GM12874 (cell line): Measurements from ENCODE around the gene IGFL1.

Experiments used
- TF ChIP-seq, protein P1 (sequence below): IDR thresholded peaks from 2 replicates; pipeline ENCODE4 v1.5.1; 2011; ENCODE audit warnings: low read depth, mild to moderate bottlenecking, control low read depth, low read length, moderate library complexity; ENCODE audit not compliant: insufficient read depth

IGFL1 gene

DNA sequence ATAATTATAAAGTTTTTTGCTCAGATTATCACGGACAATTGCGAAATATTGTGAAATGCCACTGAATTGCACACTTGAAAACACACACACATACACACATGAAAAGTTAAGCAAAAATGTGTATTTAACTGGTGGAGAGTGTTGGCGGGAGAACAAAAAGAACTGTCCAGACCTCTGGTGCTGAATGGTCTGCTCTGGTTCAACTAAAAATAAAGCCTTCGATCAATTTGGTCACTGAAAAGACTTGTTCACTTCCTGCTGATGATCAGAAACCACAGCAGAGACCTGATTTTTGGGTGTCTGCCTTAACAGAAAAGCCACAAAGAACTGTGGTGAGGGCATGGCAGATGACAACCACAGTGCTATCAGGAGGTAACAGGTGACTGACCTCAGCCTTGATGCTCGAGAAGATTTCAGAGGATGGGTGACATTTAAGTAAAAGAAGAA, 4.0 kb upstream of the IGFL1 start:
- TF ChIP-seq, protein P1, sequence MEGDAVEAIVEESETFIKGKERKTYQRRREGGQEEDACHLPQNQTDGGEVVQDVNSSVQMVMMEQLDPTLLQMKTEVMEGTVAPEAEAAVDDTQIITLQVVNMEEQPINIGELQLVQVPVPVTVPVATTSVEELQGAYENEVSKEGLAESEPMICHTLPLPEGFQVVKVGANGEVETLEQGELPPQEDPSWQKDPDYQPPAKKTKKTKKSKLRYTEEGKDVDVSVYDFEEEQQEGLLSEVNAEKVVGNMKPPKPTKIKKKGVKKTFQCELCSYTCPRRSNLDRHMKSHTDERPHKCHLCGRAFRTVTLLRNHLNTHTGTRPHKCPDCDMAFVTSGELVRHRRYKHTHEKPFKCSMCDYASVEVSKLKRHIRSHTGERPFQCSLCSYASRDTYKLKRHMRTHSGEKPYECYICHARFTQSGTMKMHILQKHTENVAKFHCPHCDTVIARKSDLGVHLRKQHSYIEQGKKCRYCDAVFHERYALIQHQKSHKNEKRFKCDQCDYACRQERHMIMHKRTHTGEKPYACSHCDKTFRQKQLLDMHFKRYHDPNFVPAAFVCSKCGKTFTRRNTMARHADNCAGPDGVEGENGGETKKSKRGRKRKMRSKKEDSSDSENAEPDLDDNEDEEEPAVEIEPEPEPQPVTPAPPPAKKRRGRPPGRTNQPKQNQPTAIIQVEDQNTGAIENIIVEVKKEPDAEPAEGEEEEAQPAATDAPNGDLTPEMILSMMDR: no peak

DNA sequence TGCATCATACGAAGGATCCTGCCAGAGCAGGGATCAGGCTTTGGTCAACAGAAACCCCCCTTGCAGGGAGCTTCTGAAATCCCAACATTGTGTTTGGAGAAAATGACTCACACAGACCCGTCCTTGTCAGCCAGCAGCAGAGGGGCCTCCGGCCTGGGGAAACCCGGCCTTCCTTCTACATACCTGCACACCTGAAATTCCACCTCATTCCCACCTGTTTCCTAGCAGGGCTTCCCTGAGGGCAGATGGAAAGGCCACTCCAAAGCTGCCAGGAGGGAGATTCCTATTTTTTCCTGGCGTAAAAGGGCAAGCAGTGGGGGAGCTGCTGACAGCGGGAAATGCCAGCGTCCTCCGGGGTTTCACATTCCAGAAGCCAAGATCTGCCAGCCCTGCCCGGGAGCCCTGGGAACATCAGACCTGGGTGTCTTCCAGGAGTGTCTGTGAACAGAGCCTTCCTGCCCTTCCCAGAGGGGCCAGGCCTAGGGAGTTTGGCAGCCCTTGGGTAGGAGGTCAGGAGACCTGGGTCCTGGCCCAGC, 3.0 kb upstream of the IGFL1 start:
- TF ChIP-seq, protein P1: no peak

- TF ChIP-seq, protein P1: no peak
Measured at GRCh38 chr19:46232029-46232428, 2.5 kb downstream of the IGFL1 start.

- TF ChIP-seq, protein P1: no peak
Measured at GRCh38 chr19:46232468-46232867, 2.9 kb downstream of the IGFL1 start.

GRCh38 chr19:46232938-46233621, 3.5 kb downstream of the IGFL1 start:
- TF ChIP-seq, protein P1: no peak

DNA sequence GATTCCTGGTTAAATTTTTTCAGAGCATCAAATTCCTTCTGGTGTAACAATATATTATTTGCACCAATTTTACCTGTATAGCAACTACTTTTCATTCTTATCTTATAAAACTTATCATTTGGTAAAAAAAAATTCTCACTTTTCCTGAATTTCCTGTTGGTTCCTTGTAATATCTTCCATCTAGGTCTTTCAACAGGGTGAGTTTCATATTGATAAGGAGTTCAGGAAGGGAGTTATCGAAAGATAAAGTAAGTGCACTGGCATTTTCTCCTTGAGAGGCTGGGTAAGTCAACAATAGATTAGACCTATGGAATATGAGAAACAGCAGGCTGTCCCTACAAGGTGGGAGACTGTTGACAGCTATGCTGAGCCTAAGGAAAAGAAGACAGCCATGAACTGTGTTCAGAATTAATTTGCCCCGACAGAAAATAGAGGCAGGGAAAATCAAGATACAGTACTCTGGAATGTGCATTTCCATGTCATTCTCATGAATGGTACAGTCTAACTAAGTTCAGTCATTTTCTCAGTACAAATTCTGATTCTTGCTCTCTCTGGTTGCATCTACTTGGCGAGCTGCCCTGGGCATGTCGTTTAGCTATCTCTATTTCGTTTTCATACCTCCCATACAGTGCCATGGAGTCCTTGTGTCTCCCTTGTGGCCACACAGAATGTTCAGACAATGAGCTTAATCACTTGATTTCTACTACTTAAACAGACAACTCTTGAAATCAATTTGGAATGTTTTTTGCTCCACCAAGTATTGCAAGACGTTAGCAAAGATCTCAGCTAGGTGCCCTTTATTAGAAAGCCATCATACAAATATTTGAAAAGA, 9.9 kb downstream of the IGFL1 start:
- TF ChIP-seq, protein P1: no peak

DNA sequence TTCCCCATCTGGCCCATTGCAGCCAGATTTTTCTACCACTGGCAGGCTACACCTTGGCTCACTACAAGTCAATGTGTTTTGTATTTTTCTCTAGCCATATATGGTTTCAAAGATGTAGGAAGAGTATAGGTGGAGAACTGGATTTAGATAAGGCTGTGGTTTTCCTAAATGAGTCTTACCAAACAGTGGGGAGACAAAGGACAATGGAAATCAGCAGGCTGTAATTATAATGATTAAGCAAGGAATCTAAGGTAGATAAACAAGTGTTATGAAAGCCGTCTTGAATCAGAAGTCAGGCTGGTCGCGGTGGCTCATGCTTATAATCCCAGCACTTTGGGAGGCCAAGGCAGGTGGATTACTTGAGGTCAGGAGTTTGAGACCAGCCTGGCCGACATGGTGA, 11.2 kb downstream of the IGFL1 start:
- TF ChIP-seq, protein P1: no peak
